K562 (cell line): ENCODE results near the gene HAL. TPM values are rescaled to one million over a fixed set of nuclear protein-coding genes. Genes with fewer than 3 reads are reported as not detected.

Source experiments
- C11orf30 ChIP-seq: fragments of 450-650 bp; IDR thresholded peaks from 2 replicates; pipeline ENCODE4 v1.6.1; 2016; ENCODE audit warnings: low read depth, mild to moderate bottlenecking
- CTBP1 ChIP-seq: fragments of 450-650 bp; IDR thresholded peaks from 2 replicates; pipeline ENCODE4 v1.6.1; 2016; ENCODE audit warnings: borderline replicate concordance
- DDX20 ChIP-seq: fragments of 450-650 bp; IDR thresholded peaks from 2 replicates; pipeline ENCODE4 v1.6.1; 2016; ENCODE audit warnings: missing genetic modification characterization, low read depth, mild to moderate bottlenecking, missing compliant biosample characterization, moderate library complexity
- DIDO1 ChIP-seq: fragments of 450-650 bp; IDR thresholded peaks from 2 replicates; pipeline ENCODE4 v1.6.1; 2016; ENCODE audit warnings: low read depth, missing biosample characterization, missing genetic modification characterization
- HLTF ChIP-seq: fragments of 450-650 bp; IDR thresholded peaks from 2 replicates; pipeline ENCODE4 v1.6.1; 2016
- JUND ChIP-seq, 2 experiments: IDR thresholded peaks; 2 replicates in 1 of 2; 3 replicates in 1 of 2; pipeline ENCODE4 v1.6.1; 2011; ENCODE audit warnings: borderline replicate concordance in 2 of 2, low read depth in 2 of 2, low read length in 2 of 2, improper control_type of control experiment in 1 of 2, missing biosample characterization in 1 of 2, missing genetic modification characterization in 1 of 2, missing genetic modification reagents in 1 of 2
- NFE2L1 ChIP-seq: fragments of 450-650 bp; IDR thresholded peaks from 2 replicates; pipeline ENCODE4 v1.6.1; 2016; ENCODE audit warnings: missing genetic modification characterization, low read depth, mild to moderate bottlenecking, missing compliant biosample characterization, moderate library complexity, borderline replicate concordance
- NR2F6 ChIP-seq: fragments of 450-650 bp; formaldehyde crosslinking; IDR thresholded peaks from 2 replicates; pipeline ENCODE4 v1.4.0; 2020; ENCODE audit warnings: mild to moderate bottlenecking
- RBFOX2 ChIP-seq: fragments of 200-400 bp; formaldehyde crosslinking; IDR thresholded peaks from 2 replicates; pipeline ENCODE4 v1.6.1; 2017; ENCODE audit warnings: low read depth, mild to moderate bottlenecking, low read length, moderate library complexity
- SMAD2 ChIP-seq: fragments of 150-350 bp; IDR thresholded peaks from 2 replicates; pipeline ENCODE4 v1.6.1; 2014; ENCODE audit warnings: low read depth, mild to moderate bottlenecking, low read length
- TAF9B ChIP-seq: fragments of 450-650 bp; IDR thresholded peaks from 2 replicates; pipeline ENCODE4 v1.6.1; 2018; ENCODE audit warnings: mild to moderate bottlenecking; ENCODE audit not compliant: partially characterized antibody
- TFAM ChIP-seq: fragments of 250-450 bp; sonication (Bioruptor Pico); conservative IDR thresholded peaks from 2 replicates; pipeline ENCODE4 v1.5.0; 2021; ENCODE audit warnings: mild to moderate bottlenecking, moderate library complexity
- TGIF2 ChIP-seq: sonication (generic); formaldehyde crosslinking; IDR thresholded peaks from 2 replicates; pipeline ENCODE4 v1.8.1; 2022; ENCODE audit warnings: mild to moderate bottlenecking, missing genetic modification reagents, moderate library complexity
- ZNF263 ChIP-seq: sonication (generic); formaldehyde crosslinking; IDR thresholded peaks from 2 replicates; pipeline ENCODE4 v1.8.0; 2022; ENCODE audit warnings: mild to moderate bottlenecking, missing genetic modification reagents, borderline replicate concordance
- ZNF561 ChIP-seq: fragments of 450-650 bp; formaldehyde crosslinking; conservative IDR thresholded peaks from 2 replicates; pipeline ENCODE4 v1.4.0; 2020; ENCODE audit warnings: mild to moderate bottlenecking, moderate library complexity
- polyA plus RNA-seq, 8 experiments: library from polyadenylated mRNA; depleted of rRNA in 4 of 8; stranded (reverse) in 5 of 8; unstranded in 3 of 8; fragments of >200 nt; fragmentation: Nextera tagmentation in 2 of 8; fragmentation: Illumina TruSeq in 1 of 8; extraction: Ambion mirVana in 2 of 8; extraction: Trizol in 1 of 8; gene quantifications; 2 replicates each; pipeline versions ENCODE4 v1.2.1 to v1.2.3, GENCODE V29; 2011 to 2014; ENCODE audit warnings: inconsistent platforms in 1 of 8, missing spikeins in 1 of 8
- total RNA-seq, 7 experiments: library from RNA; depleted of rRNA in 6 of 7; stranded (reverse); fragments of >200 nt in 6 of 7; fragmentation: Illumina TruSeq in 2 of 7; extraction: Trizol in 2 of 7; gene quantifications; 2 replicates each; pipeline versions ENCODE4 v1.2.1 to v1.2.3, GENCODE V29; 2011 to 2021; ENCODE audit warnings: low replicate concordance in 1 of 7
- TF ChIP-seq, protein P1 (sequence below): fragments of 450-650 bp; IDR thresholded peaks from 2 replicates; pipeline ENCODE4 v1.6.1; 2018; ENCODE audit warnings: mild to moderate bottlenecking, low read depth; ENCODE audit not compliant: partially characterized antibody
- TF ChIP-seq, protein P2 (sequence below): fragments of 450-650 bp; formaldehyde crosslinking; conservative IDR thresholded peaks from 2 replicates; pipeline ENCODE4 v1.4.0; 2022; ENCODE audit warnings: mild to moderate bottlenecking, missing genetic modification characterization
- TF ChIP-seq, protein P3 (sequence below): fragments of 250-450 bp; sonication (Bioruptor Pico); IDR thresholded peaks from 2 replicates; pipeline ENCODE4 v1.4.0; 2020; ENCODE audit warnings: mild to moderate bottlenecking, moderate library complexity
- TF ChIP-seq, protein P4 (sequence below): fragments of 200-800 bp; sonication (Bioruptor generic); IDR thresholded peaks from 2 replicates; pipeline ENCODE4 v1.6.1; 2017; ENCODE audit warnings: missing genetic modification characterization, missing compliant biosample characterization

HAL gene
- total and polyA plus RNA-seq, 9 of the 15 experiments (the other 6 are each of a cell fraction or from before 2014, with no cell fraction given): 0.03 to 0.36 (median 0.20) TPM; not detected in 4

DNA sequence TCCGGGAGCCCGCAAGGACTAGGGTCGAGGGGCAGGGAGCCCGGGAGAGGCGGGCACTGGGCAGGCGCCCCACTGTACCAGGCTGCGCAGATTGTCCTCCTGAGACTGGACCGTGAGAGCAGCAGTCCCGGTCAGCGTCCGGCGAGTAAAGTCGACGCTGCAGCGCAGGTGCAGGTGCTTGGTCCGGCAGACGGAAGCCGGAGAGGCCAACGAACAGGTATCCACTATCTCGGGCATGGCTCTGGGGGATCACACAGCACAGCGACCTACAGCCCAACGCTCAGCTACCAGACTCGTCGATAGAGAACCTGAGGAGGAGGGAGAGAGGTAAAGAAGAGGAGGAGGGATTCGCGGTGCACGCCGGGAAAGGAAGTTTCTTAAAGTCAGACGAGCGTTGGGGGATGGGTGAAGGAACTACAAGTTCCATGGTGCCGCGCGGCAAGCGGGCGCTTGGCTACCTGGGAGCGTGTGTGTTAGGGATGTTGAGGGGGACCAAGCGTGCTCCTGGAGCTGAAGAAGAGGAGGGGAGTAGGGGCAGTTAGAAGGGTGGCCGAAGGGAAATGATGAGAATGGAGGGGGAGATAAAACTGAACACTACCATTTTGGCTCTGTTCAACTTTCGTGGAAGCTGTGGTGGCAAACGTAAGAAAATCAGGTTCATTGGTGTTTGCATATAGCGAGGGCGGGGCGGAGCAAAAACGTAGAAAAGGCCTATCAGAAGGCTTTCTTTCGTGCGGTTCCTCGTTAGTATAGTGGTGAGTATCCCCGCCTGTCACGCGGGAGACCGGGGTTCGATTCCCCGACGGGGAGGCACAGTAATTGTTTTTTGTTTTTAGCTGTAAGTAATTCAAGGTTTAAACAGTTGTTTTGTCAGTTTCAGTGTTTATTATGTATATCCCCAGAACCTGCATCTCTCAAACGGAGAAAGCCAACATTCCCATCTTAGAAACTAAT, 39.4 kb upstream of the HAL start, which contains the start of gene LTA4H (continued):
- TF ChIP-seq, protein P1, sequence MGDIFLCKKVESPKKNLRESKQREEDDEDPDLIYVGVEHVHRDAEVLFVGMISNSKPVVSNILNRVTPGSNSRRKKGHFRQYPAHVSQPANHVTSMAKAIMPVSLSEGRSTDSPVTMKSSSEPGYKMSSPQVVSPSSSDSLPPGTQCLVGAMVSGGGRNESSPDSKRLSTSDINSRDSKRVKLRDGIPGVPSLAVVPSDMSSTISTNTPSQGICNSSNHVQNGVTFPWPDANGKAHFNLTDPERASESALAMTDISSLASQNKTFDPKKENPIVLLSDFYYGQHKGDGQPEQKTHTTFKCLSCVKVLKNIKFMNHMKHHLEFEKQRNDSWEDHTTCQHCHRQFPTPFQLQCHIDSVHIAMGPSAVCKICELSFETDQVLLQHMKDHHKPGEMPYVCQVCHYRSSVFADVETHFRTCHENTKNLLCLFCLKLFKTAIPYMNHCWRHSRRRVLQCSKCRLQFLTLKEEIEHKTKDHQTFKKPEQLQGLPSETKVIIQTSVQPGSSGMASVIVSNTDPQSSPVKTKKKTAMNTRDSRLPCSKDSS: no peak
- TF ChIP-seq ZNF561 (CRISPR knock-in tag): no peak
- TF ChIP-seq HLTF: peak; percentile 81
- no peak for TF ChIP-seq SMAD2
- TF ChIP-seq, protein P2, sequence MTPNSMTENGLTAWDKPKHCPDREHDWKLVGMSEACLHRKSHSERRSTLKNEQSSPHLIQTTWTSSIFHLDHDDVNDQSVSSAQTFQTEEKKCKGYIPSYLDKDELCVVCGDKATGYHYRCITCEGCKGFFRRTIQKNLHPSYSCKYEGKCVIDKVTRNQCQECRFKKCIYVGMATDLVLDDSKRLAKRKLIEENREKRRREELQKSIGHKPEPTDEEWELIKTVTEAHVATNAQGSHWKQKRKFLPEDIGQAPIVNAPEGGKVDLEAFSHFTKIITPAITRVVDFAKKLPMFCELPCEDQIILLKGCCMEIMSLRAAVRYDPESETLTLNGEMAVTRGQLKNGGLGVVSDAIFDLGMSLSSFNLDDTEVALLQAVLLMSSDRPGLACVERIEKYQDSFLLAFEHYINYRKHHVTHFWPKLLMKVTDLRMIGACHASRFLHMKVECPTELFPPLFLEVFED (CRISPR knock-in tag): peak; percentile 87; the same call in 1 of the 2 replicates
- no peak for TF ChIP-seq TAF9B
- TF ChIP-seq, protein P3, sequence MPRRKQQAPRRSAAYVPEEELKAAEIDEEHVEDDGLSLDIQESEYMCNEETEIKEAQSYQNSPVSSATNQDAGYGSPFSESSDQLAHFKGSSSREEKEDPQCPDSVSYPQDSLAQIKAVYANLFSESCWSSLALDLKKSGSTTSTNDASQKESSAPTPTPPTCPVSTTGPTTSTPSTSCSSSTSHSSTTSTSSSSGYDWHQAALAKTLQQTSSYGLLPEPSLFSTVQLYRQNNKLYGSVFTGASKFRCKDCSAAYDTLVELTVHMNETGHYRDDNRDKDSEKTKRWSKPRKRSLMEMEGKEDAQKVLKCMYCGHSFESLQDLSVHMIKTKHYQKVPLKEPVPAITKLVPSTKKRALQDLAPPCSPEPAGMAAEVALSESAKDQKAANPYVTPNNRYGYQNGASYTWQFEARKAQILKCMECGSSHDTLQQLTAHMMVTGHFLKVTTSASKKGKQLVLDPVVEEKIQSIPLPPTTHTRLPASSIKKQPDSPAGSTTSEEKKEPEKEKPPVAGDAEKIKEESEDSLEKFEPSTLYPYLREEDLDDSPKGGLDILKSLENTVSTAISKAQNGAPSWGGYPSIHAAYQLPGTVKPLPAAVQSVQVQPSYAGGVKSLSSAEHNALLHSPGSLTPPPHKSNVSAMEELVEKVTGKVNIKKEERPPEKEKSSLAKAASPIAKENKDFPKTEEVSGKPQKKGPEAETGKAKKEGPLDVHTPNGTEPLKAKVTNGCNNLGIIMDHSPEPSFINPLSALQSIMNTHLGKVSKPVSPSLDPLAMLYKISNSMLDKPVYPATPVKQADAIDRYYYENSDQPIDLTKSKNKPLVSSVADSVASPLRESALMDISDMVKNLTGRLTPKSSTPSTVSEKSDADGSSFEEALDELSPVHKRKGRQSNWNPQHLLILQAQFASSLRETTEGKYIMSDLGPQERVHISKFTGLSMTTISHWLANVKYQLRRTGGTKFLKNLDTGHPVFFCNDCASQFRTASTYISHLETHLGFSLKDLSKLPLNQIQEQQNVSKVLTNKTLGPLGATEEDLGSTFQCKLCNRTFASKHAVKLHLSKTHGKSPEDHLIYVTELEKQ (CRISPR knock-in tag): no peak
- TF ChIP-seq TFAM (CRISPR knock-in tag): no peak
- TF ChIP-seq DDX20: no peak
- TF ChIP-seq JUND (IDR thresholded peaks at IDR 0.05; ENCODE audit: borderline replicate concordance, low read depth, low read length): no peak
- TF ChIP-seq JUND (tag; IDR thresholded peaks at IDR 0.05; ENCODE audit: borderline replicate concordance, low read depth, low read length): peak; percentile 33; the same call in 2 of the 3 replicates
- TF ChIP-seq, protein P4, sequence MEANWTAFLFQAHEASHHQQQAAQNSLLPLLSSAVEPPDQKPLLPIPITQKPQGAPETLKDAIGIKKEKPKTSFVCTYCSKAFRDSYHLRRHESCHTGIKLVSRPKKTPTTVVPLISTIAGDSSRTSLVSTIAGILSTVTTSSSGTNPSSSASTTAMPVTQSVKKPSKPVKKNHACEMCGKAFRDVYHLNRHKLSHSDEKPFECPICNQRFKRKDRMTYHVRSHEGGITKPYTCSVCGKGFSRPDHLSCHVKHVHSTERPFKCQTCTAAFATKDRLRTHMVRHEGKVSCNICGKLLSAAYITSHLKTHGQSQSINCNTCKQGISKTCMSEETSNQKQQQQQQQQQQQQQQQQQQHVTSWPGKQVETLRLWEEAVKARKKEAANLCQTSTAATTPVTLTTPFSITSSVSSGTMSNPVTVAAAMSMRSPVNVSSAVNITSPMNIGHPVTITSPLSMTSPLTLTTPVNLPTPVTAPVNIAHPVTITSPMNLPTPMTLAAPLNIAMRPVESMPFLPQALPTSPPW (CRISPR knock-in tag): peak; percentile 88
- no peak for TF ChIP-seq C11orf30
- TF ChIP-seq CTBP1: peak; percentile 76
- TF ChIP-seq DIDO1: peak; percentile 94
- TF ChIP-seq RBFOX2: peak; percentile 69
- no peak for TF ChIP-seq NFE2L1 (tag)
- TF ChIP-seq ZNF263 (CRISPR knock-in tag): peak; percentile 99
- no peak for TF ChIP-seq TGIF2 (CRISPR knock-in tag)
- TF ChIP-seq NR2F6 (CRISPR knock-in tag): no peak
